GM12878 (cell line): ENCODE results near the gene C15orf40. TPM values are rescaled to one million over a fixed set of nuclear protein-coding genes. Genes with fewer than 3 reads are reported as not detected.

Experiments used
- ATAC-seq: fragments of 200-7000 bp; cut with Tn5 transposase; 3 replicates; pipeline ENCODE4 v1.9.1; 2020; ENCODE audit warnings: mild to moderate bottlenecking, moderate library complexity
- BruUV-seq: library from RNA; stranded (reverse); fragments of 400-500 nt; replicated peaks from 2 replicates; lab custom pipeline; 2021; lab: Mats Ljungman, UMichigan
- CTCF ChIA-PET: fragments of 300-600 bp; sonication (Branson Sonifier 250); formaldehyde crosslinking; extraction: SDS; loops from one replicate; lab custom pipeline; 2021; ENCODE audit warnings: inconsistent platforms; lab: Yijun Ruan, JAX
- POLR2A ChIA-PET: fragments of 350-600 bp; formaldehyde crosslinking; extraction: SDS; loops from one replicate; lab custom pipeline; 2021; ENCODE audit warnings: inconsistent platforms; lab: Charles Lee
- RAD21 ChIA-PET: fragments of 300-600 bp; sonication (Branson Sonifier 250); formaldehyde crosslinking; loops from one replicate; lab custom pipeline; 2023; ENCODE audit warnings: antibody characterized with exemption; ENCODE audit not compliant: unreplicated experiment; lab: Charles Lee
- SMC1A ChIA-PET: fragments of 300-600 bp; sonication (Branson Sonifier 250); formaldehyde crosslinking; loops from one replicate; lab custom pipeline; 2023; ENCODE audit not compliant: unreplicated experiment, uncharacterized antibody; lab: Charles Lee
- DNase-seq: peaks from one replicate; pipeline ENCODE4 v3.0.0-alpha.2; 2011; ENCODE audit warnings: low read depth, low spot score
- FAIRE-seq: peaks from 3 replicates; lab custom pipeline; 2011; peaks lifted over from hg19 to GRCh38; lab: Jason Lieb, UNC
- H2AFZ ChIP-seq: 2 replicates; pipeline ENCODE4 v1.6.0; 2011; ENCODE audit warnings: low read depth, low read length, control low read depth; ENCODE audit not compliant: control insufficient read depth
- H3K27ac ChIP-seq: 2 replicates; pipeline ENCODE4 v1.5.1; 2011; ENCODE audit warnings: control low read depth; ENCODE audit not compliant: control insufficient read depth, insufficient read depth
- H3K27me3 ChIP-seq, 2 experiments: replicated peaks in 1 of 2; 2 replicates each; pipeline versions ENCODE4 v1.6.0 to v1.6.1; 2011; ENCODE audit warnings: low read length in 1 of 2; ENCODE audit not compliant: control insufficient read depth in 2 of 2, insufficient read depth in 2 of 2
- H3K36me3 ChIP-seq, 2 experiments: 2 replicates each; pipeline ENCODE4 v1.5.1; 2011; ENCODE audit warnings: low read length in 1 of 2; ENCODE audit not compliant: control insufficient read depth in 2 of 2, insufficient read depth in 2 of 2
- H3K4me1 ChIP-seq: 2 replicates; pipeline ENCODE4 v1.6.1; 2011; ENCODE audit warnings: mild to moderate bottlenecking, low read length, moderate library complexity, mixed read lengths; ENCODE audit not compliant: control insufficient read depth, insufficient read depth
- H3K4me2 ChIP-seq: 2 replicates; pipeline ENCODE4 v1.6.0; 2011; ENCODE audit warnings: control low read depth; ENCODE audit not compliant: control insufficient read depth, insufficient read depth
- H3K4me3 ChIP-seq: fragments of 200-600 bp; sonication (generic); 2 replicates; pipeline ENCODE4 v1.5.1; 2016
- H3K79me2 ChIP-seq: 2 replicates; pipeline ENCODE4 v1.6.0; 2011; ENCODE audit warnings: low read length; ENCODE audit not compliant: control insufficient read depth, insufficient read depth
- H3K9ac ChIP-seq: 2 replicates; pipeline ENCODE4 v1.8.0; 2011; ENCODE audit warnings: low read length, control low read depth, mixed read lengths; ENCODE audit not compliant: control insufficient read depth, insufficient read depth
- H3K9me3 ChIP-seq: replicated peaks from 3 replicates; pipeline ENCODE4 v1.5.1; 2011; ENCODE audit warnings: mild to moderate bottlenecking, low read length; ENCODE audit not compliant: control insufficient read depth, insufficient read depth
- H4K20me1 ChIP-seq: 2 replicates; pipeline ENCODE4 v1.6.0; 2011; ENCODE audit not compliant: control insufficient read depth, insufficient read depth
- ATF7 ChIP-seq: fragments of 450-650 bp; IDR thresholded peaks from 2 replicates; pipeline ENCODE4 v1.6.1; 2016; ENCODE audit warnings: low read depth, mild to moderate bottlenecking
- CREM ChIP-seq: IDR thresholded peaks from 2 replicates; pipeline ENCODE4 v1.6.1; 2014; ENCODE audit warnings: antibody characterized with exemption, low read depth
- CTCF ChIP-seq, 3 experiments: IDR thresholded peaks in 2 of 3; conservative IDR thresholded peaks in 1 of 3; 2 replicates each; pipeline ENCODE4 v1.5.1; 2011; ENCODE audit warnings: low read depth in 3 of 3, low read length in 3 of 3, mild to moderate bottlenecking in 3 of 3, control low read depth in 2 of 3, moderate library complexity in 2 of 3, inconsistent platforms in 1 of 3, mixed read lengths in 1 of 3; ENCODE audit not compliant: control insufficient read depth in 2 of 3, insufficient read depth in 1 of 3; ENCODE audit errors: extremely low read depth in 1 of 3
- HCFC1 ChIP-seq: fragments of 150-350 bp; IDR thresholded peaks from 2 replicates; pipeline ENCODE4 v1.6.1; 2014; ENCODE audit warnings: low read length
- HDGF ChIP-seq: fragments of 450-650 bp; IDR thresholded peaks from 2 replicates; pipeline ENCODE4 v1.6.1; 2016; ENCODE audit warnings: antibody characterized with exemption
- IRF4 ChIP-seq: IDR thresholded peaks from 2 replicates; pipeline ENCODE4 v1.6.1; 2011; ENCODE audit warnings: low read depth, low read length
- LARP7 ChIP-seq: fragments of 450-650 bp; IDR thresholded peaks from 2 replicates; pipeline ENCODE4 v1.6.1; 2017; ENCODE audit warnings: mild to moderate bottlenecking
- NKRF ChIP-seq: fragments of 450-650 bp; conservative IDR thresholded peaks from 2 replicates; pipeline ENCODE4 v1.6.1; 2017; ENCODE audit warnings: mild to moderate bottlenecking, moderate library complexity
- POLR2AphosphoS5 ChIP-seq: IDR thresholded peaks from 2 replicates; pipeline ENCODE4 v1.6.1; 2011; ENCODE audit warnings: mild to moderate bottlenecking, low read length, inconsistent platforms
- RAD21 ChIP-seq: IDR thresholded peaks from 2 replicates; pipeline ENCODE4 v1.6.1; 2011; ENCODE audit warnings: mild to moderate bottlenecking, low read depth, low read length, moderate library complexity; ENCODE audit not compliant: insufficient read depth
- SMAD1 ChIP-seq: fragments of 450-650 bp; IDR thresholded peaks from 2 replicates; pipeline ENCODE4 v1.6.1; 2018; ENCODE audit warnings: mild to moderate bottlenecking, low read depth; ENCODE audit not compliant: partially characterized antibody
- SMARCA5 ChIP-seq: fragments of 450-650 bp; IDR thresholded peaks from 2 replicates; pipeline ENCODE4 v1.6.1; 2017; ENCODE audit warnings: mild to moderate bottlenecking
- SRF ChIP-seq, 2 experiments: IDR thresholded peaks; 2 replicates each; pipeline ENCODE4 v1.6.1; 2011; ENCODE audit warnings: low read depth in 2 of 2, low read length in 2 of 2, mild to moderate bottlenecking in 1 of 2, moderate library complexity in 1 of 2
- TAF1 ChIP-seq: IDR thresholded peaks from 2 replicates; pipeline ENCODE4 v1.6.1; 2011; ENCODE audit warnings: mild to moderate bottlenecking, low read depth, low read length, borderline replicate concordance
- ZNF687 ChIP-seq: fragments of 450-650 bp; IDR thresholded peaks from 2 replicates; pipeline ENCODE4 v1.6.1; 2017; ENCODE audit warnings: mild to moderate bottlenecking, moderate library complexity
- WGBS: methylation state at CpG from one replicate; pipeline ENCODE4 v1.1.6; 2016; ENCODE audit warnings: low lambda C conversion rate; ENCODE audit not compliant: insufficient replicate concordance, insufficient coverage; ENCODE audit errors: missing lambda C conversion rate; 5-methylcytosine and 5-hydroxymethylcytosine counted together
- in situ Hi-C: fragments of 300-500 bp; cut with MboI; formaldehyde crosslinking; loops from 9 replicates; pipeline ENCODE4 v1.14.3; 2018; ENCODE audit warnings: mixed read lengths
- intact Hi-C: fragments of 100-400 bp; cut with micrococcal nuclease; formaldehyde crosslinking; loops from one replicate; pipeline ENCODE4 v1.14.2; 2022; ENCODE audit not compliant: unreplicated experiment
- polyA plus RNA-seq, 11 experiments: library from polyadenylated mRNA; depleted of rRNA in 4 of 11; unstranded in 6 of 11; stranded (reverse) in 5 of 11; fragments of >200 nt; fragmentation: Nextera tagmentation in 4 of 11; fragmentation: Illumina TruSeq in 1 of 11; extraction: Ambion mirVana in 4 of 11; extraction: Trizol in 1 of 11; gene quantifications; 1 replicate in 1 of 11; 2 replicates in 10 of 11; pipeline versions ENCODE4 v1.2.1 to v1.2.3, GENCODE V29; 2011 to 2016; ENCODE audit warnings: inconsistent platforms in 2 of 11, missing spikeins in 2 of 11, low read depth in 1 of 11
- total RNA-seq, 4 experiments: library from RNA; depleted of rRNA in 3 of 4; stranded (reverse); fragments of >200 nt in 3 of 4; fragmentation: Illumina TruSeq in 1 of 4; extraction: Trizol in 1 of 4; gene quantifications; 2 replicates each; pipeline versions ENCODE4 v1.2.1 to v1.2.3, GENCODE V29; 2013 to 2021

The C15orf40 gene
- total and polyA plus RNA-seq, 10 of the 15 experiments (the other 5 are each of a cell fraction or from before 2014, with no cell fraction given) = 21.3 to 70.0 (median 31.8) TPM

GRCh38 chr15:83010709-83011270, 649 bp downstream of the C15orf40 start:
- WGBS = 2% methylated on average over 15 of the region's 15 CpGs
- Histone ChIP-seq H3K79me2 (peaks cover 21% of the 10 kb centered on the region), H3K9me3 (no peaks in the 10 kb centered on the region), H3K27me3 (no peaks in the 10 kb centered on the region), H3K9ac (peak overlapping the region; percentile 81), H2AFZ (peak overlapping the region; percentile 95), H3K27ac (peak overlapping the region; percentile 72), H4K20me1 (no peaks in the 10 kb centered on the region), H3K4me2 (peak overlapping the region; percentile 83), H3K4me3 (peak overlapping the region; percentile 78), H3K36me3 (peaks cover 1 to 4% of the 10 kb centered on the region in 2 experiments; a peak in 3 of 4 replicates), H3K4me1 (peaks cover 6% of the 10 kb centered on the region; the same call in 1 of the 2 replicates)
- FAIRE-seq = peak; percentile 89
- RAD21 ChIA-PET = interaction anchor here (1.1 to 1.6 kb wide), 10 partner anchors 8 to 480 kb away, joined by 3 to 7 read pairs (median 4); no protein-coding TSS in a partner anchor
- peak; percentile 87 for ATAC-seq
- intact Hi-C loops (loop anchor here (1.0 to 5.0 kb wide), 3 partner anchors 57 to 370 kb away; partner anchors contain the start of gene BTBD1), in situ Hi-C loops (loop anchor here (5.0 kb wide), 1 partner anchor 202 kb away; no protein-coding TSS in a partner anchor)
- CTCF ChIA-PET = interaction anchor here (0.6 to 4.1 kb wide), 42 partner anchors 9 to 552 kb away, joined by 3 to 28 read pairs (median 4); partner anchors contain the start of genes BTBD1, HDGFL3, RAMAC and WHAMM
- POLR2A ChIA-PET = interaction anchor here (0.9 to 3.1 kb wide), 5 partner anchors 25 to 261 kb away, joined by 3 to 10 read pairs (median 4); partner anchors contain the start of gene RAMAC
- DNase-seq = peak; percentile 53
- SMC1A ChIA-PET = interaction anchor here (0.6 to 2.6 kb wide), 16 partner anchors 9 to 947 kb away, joined by 3 to 10 read pairs (median 4); partner anchors contain the start of genes HDGFL3 and RAMAC
- BruUV-seq = no TSS peak
- TF ChIP-seq SMARCA5 (peak; percentile 97), CREM (peak; percentile 13; the same call in 1 of the 2 replicates), HDGF (peak; percentile 54; the same call in 1 of the 2 replicates), ZNF687 (0 out of 2 replicates have a peak, but pooled peaks have one; percentile 14), POLR2AphosphoS5 (no peak), SMAD1 (no peak), SRF (IDR thresholded peaks at IDR 0.05; ENCODE audit: low read depth in 2 of 2, low read length in 2 of 2) (no peak), NKRF (peak; percentile 67; the same call in 1 of the 2 replicates), ATF7 (no peak), IRF4 (peak; percentile 37; the same call in 1 of the 2 replicates), TAF1 (0 out of 2 replicates have a peak, but pooled peaks have one; percentile 39), CTCF (IDR thresholded peaks at IDR 0.05 in 2 of 3, conservative IDR thresholded peaks at IDR 0.05 in 1 of 3; ENCODE audit: control insufficient read depth in 2 of 3, extremely low read depth in 1 of 3, insufficient read depth in 1 of 3, low read depth in 3 of 3, low read length in 3 of 3) (peak; percentile 90 to 98 (median 92)), LARP7 (0 out of 2 replicates have a peak, but pooled peaks have one; percentile 58), RAD21 (peak; percentile 76), HCFC1 (0 out of 2 replicates have a peak, but pooled peaks have one; percentile 19)
